RWPE2 (cell line): Measurements from ENCODE around the gene PDIA6.
A peak's percentile ranks its signal among the peaks of the same experiment; 100 is the strongest.

ENCODE experiments used
- ATAC-seq: fragments of 200-7000 bp; cut with Tn5 transposase; 3 replicates; pipeline ENCODE4 v1.9.1; 2021; ENCODE audit warnings: low read depth
- DNase-seq: peaks from one replicate; pipeline ENCODE4 v3.0.0-alpha.2; 2020; ENCODE audit warnings: low spot score
- H3K27ac ChIP-seq: fragments of 450-650 bp; 2 replicates; pipeline ENCODE4 v1.5.1; 2017; ENCODE audit warnings: mild to moderate bottlenecking; ENCODE audit not compliant: poor library complexity, severe bottlenecking
- H3K27me3 ChIP-seq: fragments of 250-450 bp; sonication (Bioruptor Pico); 2 replicates; pipeline ENCODE4 v1.5.1; 2021; ENCODE audit warnings: mild to moderate bottlenecking, moderate library complexity; ENCODE audit not compliant: insufficient read depth, poor library complexity, severe bottlenecking
- H3K36me3 ChIP-seq: fragments of 250-450 bp; sonication (Bioruptor Pico); 2 replicates; pipeline ENCODE4 v1.5.1; 2020; ENCODE audit warnings: low read depth, mild to moderate bottlenecking, moderate library complexity
- H3K4me1 ChIP-seq: fragments of 250-450 bp; sonication (Bioruptor Pico); 2 replicates; pipeline ENCODE4 v1.5.1; 2021; ENCODE audit warnings: mild to moderate bottlenecking, moderate library complexity; ENCODE audit not compliant: insufficient read depth, poor library complexity, severe bottlenecking
- H3K4me3 ChIP-seq: fragments of 250-450 bp; sonication (Bioruptor Pico); 2 replicates; pipeline ENCODE4 v1.5.1; 2021; ENCODE audit warnings: mild to moderate bottlenecking, moderate library complexity; ENCODE audit not compliant: severe bottlenecking
- H3K9me3 ChIP-seq: fragments of 250-450 bp; sonication (Bioruptor Pico); 2 replicates; pipeline ENCODE4 v1.5.1; 2021; ENCODE audit warnings: mild to moderate bottlenecking, moderate library complexity; ENCODE audit not compliant: severe bottlenecking
- TF ChIP-seq, protein P1 (sequence below): fragments of 450-650 bp; IDR thresholded peaks from one replicate; pipeline ENCODE4 v1.5.1; 2017; ENCODE audit warnings: mild to moderate bottlenecking, moderate library complexity; ENCODE audit not compliant: poor library complexity, severe bottlenecking

PDIA6 gene

GRCh38 chr2:10775021-10775780 is 37.4 kb downstream of the PDIA6 start:
- Histone ChIP-seq H3K4me1 (peaks cover 11% of the 10 kb centered on the region), H3K27me3 (no peaks in the 10 kb centered on the region), H3K4me3 (no peak overlapping the region), H3K36me3 (peaks cover 15% of the 10 kb centered on the region), H3K27ac (peak overlapping the region; percentile 41), H3K9me3 (no peaks in the 10 kb centered on the region)
- TF ChIP-seq, protein P1, sequence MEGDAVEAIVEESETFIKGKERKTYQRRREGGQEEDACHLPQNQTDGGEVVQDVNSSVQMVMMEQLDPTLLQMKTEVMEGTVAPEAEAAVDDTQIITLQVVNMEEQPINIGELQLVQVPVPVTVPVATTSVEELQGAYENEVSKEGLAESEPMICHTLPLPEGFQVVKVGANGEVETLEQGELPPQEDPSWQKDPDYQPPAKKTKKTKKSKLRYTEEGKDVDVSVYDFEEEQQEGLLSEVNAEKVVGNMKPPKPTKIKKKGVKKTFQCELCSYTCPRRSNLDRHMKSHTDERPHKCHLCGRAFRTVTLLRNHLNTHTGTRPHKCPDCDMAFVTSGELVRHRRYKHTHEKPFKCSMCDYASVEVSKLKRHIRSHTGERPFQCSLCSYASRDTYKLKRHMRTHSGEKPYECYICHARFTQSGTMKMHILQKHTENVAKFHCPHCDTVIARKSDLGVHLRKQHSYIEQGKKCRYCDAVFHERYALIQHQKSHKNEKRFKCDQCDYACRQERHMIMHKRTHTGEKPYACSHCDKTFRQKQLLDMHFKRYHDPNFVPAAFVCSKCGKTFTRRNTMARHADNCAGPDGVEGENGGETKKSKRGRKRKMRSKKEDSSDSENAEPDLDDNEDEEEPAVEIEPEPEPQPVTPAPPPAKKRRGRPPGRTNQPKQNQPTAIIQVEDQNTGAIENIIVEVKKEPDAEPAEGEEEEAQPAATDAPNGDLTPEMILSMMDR, result no peak
- DNase-seq (no peak), ATAC-seq (no peak)

DNA sequence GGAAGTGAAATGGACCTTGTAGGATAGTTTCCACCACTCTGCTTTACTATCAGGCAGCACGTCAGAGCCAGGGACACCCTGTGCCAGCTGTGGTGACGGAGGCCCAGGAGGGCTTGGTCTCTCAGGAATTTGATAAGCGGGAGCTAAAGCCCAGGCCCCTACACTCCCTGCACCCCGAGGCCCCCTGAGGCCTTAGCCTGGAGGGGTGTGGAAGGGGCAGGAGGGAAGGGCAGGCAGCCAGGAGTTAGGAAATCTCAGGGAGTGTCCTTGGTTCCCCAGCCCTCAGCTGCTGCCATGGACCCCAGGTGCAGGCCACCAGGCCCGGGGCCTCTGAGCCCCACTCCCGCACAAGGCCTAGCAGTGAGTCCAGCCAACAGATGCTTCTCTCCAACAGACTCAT is 38.2 kb downstream of the PDIA6 start:
- Histone ChIP-seq H3K4me1 (peaks cover 11% of the 10 kb centered on the region), H3K36me3 (peaks cover 9% of the 10 kb centered on the region; the same call in 1 of the 2 replicates), H3K4me3 (no peak overlapping the region), H3K27me3 (no peaks in the 10 kb centered on the region), H3K9me3 (no peaks in the 10 kb centered on the region), H3K27ac (peak overlapping the region; percentile 41)
- ATAC-seq (peak; percentile 1), DNase-seq (no peak)
- TF ChIP-seq, protein P1, result no peak

- ATAC-seq (peak; percentile 49), DNase-seq (no peak)
- no peaks in the 10 kb centered on the region for H3K9me3 ChIP-seq
- TF ChIP-seq, protein P1, result no peak
- no peaks in the 10 kb centered on the region for H3K27me3 ChIP-seq
- H3K27ac ChIP-seq, result peak overlapping the region; percentile 41
- H3K36me3 ChIP-seq, result peaks cover 9% of the 10 kb centered on the region; the same call in 1 of the 2 replicates
- H3K4me1 ChIP-seq, result peaks cover 11% of the 10 kb centered on the region
- no peak overlapping the region for H3K4me3 ChIP-seq
These were observed 38.7 kb downstream of the PDIA6 start for GRCh38 chr2:10773821-10774341.

DNA sequence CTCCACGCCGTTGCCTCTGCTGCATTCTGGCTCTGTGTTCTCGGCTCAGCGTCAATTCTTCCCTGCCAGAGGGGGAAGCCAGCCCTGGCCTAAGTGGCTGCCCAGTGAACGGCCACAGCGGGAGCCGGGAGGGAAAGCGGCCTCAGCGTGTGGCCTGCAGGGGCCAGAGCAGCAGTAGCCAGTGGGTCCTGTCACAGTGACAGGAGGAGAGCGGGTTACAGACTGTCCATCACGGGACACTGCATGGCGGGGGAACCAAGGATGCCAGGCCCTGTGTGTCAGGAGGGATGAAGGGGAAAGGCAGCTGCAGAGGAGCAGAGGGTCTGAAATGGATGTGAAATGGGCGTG is 39.7 kb downstream of the PDIA6 start:
- Histone ChIP-seq H3K4me3 (no peak overlapping the region), H3K9me3 (no peaks in the 10 kb centered on the region), H3K36me3 (no peaks in the 10 kb centered on the region), H3K27me3 (no peaks in the 10 kb centered on the region), H3K27ac (no peak overlapping the region), H3K4me1 (peaks cover 11% of the 10 kb centered on the region)
- TF ChIP-seq, protein P1, result no peak
- ATAC-seq (no peak), DNase-seq (no peak)
